Esophagus (tissue), 2 donors: ENCODE measurements around the gene ITCH. TPM values are rescaled to one million over a fixed set of nuclear protein-coding genes. Genes with fewer than 3 reads are reported as not detected.
"Not testable (repeated sequence)": the region's sequence is repeated elsewhere in the genome, so short reads cannot be mapped to it uniquely, and the experiment has no call there.

Experiments used
- H3K27ac ChIP-seq, 2 donors: one replicate each; pipeline ENCODE4 v1.5.1; 2013; ENCODE audit warnings: low read depth in 2 of 2, mild to moderate bottlenecking in 2 of 2, inconsistent platforms in 1 of 2, low read length in 1 of 2, moderate library complexity in 1 of 2
- H3K27me3 ChIP-seq, 2 donors: one replicate each; pipeline ENCODE4 v1.6.1; 2013; ENCODE audit warnings: low read length in 2 of 2, control low read depth in 1 of 2, mild to moderate bottlenecking in 1 of 2; ENCODE audit not compliant: insufficient read depth in 2 of 2, control insufficient read depth in 1 of 2
- H3K36me3 ChIP-seq, 2 donors: one replicate each; pipeline ENCODE4 v1.6.1; 2013; ENCODE audit warnings: low read length in 1 of 2; ENCODE audit not compliant: control insufficient read depth in 2 of 2, insufficient read depth in 2 of 2
- H3K4me1 ChIP-seq, 2 donors: one replicate each; pipeline ENCODE4 v1.6.1; 2013; ENCODE audit warnings: low read length in 1 of 2; ENCODE audit not compliant: control insufficient read depth in 2 of 2, insufficient read depth in 2 of 2
- H3K4me3 ChIP-seq, 2 donors: one replicate each; pipeline ENCODE4 v1.5.1; 2013; ENCODE audit warnings: low read length in 2 of 2, mild to moderate bottlenecking in 2 of 2, low read depth in 1 of 2, moderate library complexity in 1 of 2
- H3K9me3 ChIP-seq, 2 donors: one replicate each; pipeline ENCODE4 v1.6.1; 2013; ENCODE audit warnings: mild to moderate bottlenecking in 2 of 2, low read depth in 1 of 2, low read length in 1 of 2, moderate library complexity in 1 of 2; ENCODE audit not compliant: control insufficient read depth in 2 of 2, insufficient read depth in 1 of 2
- WGBS, 2 donors: extraction: QIAGEN DNeasy Blood & Tissue Kit; methylation state at CpG; one replicate each; pipeline ENCODE4 v1.1.7; 2013; 5-methylcytosine and 5-hydroxymethylcytosine counted together
- polyA plus RNA-seq, 2 donors: library from polyadenylated mRNA; stranded (reverse); fragments of 200-250 nt; gene quantifications; one replicate each; pipeline ENCODE4 v1.2.3, GENCODE V29; 2013
- donor health status: healthy with polysubstance abuse.
- donor health status: Bipolar disorder and iron deficiency.

ITCH gene
- polyA plus RNA-seq, 2 donors = 19.3 to 19.7 TPM

DNA sequence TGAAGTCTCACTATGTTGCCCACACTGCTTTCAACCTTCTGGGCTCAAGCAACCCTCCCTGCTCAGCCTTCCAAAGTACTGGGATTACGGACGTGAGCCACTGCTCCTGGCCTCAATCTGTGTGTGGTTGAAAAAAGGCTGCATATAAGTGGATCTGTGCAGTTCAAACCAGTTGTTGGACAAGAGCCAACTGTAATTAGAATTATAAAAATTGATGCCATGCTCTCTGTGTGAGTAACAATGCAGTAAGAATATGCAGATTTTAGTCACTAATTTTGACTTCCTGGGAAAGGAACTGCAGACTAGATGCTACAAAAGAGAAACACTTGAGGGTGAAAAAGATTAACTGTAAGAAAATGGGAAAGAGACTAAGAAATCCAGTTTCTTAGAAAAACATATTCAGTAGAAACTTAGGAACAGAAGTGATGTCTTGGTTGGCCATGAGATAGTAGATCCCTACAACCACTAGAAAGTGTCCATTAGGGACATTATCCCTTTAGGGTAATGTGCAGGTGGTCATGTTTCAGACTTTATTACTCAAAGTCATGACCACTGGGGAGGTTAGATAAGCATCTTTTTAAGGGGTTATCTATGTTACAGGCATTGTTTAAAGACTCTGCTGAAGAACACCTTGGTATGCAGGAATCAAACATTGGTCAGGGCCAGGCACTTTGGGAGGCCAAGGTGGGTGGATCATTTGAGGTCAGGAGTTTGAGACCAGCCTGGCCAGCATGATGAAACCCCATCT lies 26.3 kb downstream of the ITCH start:
- H3K4me3 ChIP-seq = no peak overlapping the region
- H3K27ac ChIP-seq = no peak overlapping the region
- no peaks in the 10 kb centered on the region for H3K27me3 ChIP-seq
- peaks cover 2 to 5% of the 10 kb centered on the region in 2 donors for H3K36me3 ChIP-seq
- no peaks in the 10 kb centered on the region for H3K9me3 ChIP-seq
- H3K4me1 ChIP-seq = no peaks in the 10 kb centered on the region
- WGBS, 2 donors = 54 to 59% methylated on average over 2 of the region's 2 CpGs

GRCh38 chr20:34389954-34390555 lies 27.0 kb downstream of the ITCH start:
- H3K4me1 ChIP-seq = no peaks in the 10 kb centered on the region
- WGBS, 2 donors = 96 to 99% methylated on average over 3 of the region's 3 CpGs
- H3K27ac ChIP-seq = peak overlapping the region in 1 of 2 donors; percentile 53
- H3K27me3 ChIP-seq = no peaks in the 10 kb centered on the region
- H3K4me3 ChIP-seq = no peak overlapping the region
- peaks cover 2 to 5% of the 10 kb centered on the region in 2 donors for H3K36me3 ChIP-seq
- H3K9me3 ChIP-seq = no peaks in the 10 kb centered on the region

DNA sequence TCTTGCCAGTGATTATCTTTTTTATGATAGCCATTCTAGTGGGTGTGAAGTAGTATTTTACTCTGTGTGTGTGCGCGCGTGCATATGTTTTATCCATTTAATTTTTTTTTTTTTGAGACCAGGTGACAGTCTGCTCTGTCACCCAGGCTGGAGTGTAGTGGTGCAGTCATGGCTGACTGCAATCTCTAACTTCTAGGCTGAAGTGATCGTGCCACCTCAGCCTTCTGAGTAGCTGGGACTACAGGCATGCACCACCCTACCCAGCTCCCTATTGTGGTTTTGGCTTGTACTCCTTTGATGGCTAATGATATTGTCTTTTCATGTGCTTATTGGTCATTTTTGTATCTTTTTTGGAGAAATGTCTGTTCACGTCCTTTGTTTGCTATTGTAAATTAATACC lies 33.3 kb downstream of the ITCH start:
- 92% methylated on average over 5 of the region's 5 CpGs for WGBS, 2 donors
- no peak overlapping the region for H3K27ac ChIP-seq
- H3K4me1 ChIP-seq = no peaks in the 10 kb centered on the region
- H3K9me3 ChIP-seq = no peaks in the 10 kb centered on the region
- H3K36me3 ChIP-seq = peaks cover 2 to 5% of the 10 kb centered on the region in 2 donors
- no peak overlapping the region for H3K4me3 ChIP-seq
- no peaks in the 10 kb centered on the region for H3K27me3 ChIP-seq

DNA sequence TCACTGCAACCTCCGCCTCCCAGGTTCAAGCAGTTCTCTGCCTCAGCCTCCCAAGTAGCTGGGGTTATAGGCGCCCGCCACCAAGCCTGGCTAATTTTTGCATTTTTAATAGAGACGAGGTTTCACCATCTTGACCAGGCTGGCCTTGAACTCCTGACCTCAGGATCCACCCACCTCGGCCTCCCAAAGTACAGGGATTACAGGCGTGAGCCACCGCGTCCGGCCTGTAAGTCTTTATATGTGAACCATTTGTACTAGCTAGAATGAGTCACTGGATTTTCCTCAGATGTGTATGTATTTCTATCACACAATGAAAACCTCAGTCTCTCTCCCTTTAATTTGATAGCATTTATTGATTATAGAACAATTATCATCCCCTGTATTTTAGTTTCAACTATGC lies 34.0 kb downstream of the ITCH start:
- peaks cover 2 to 5% of the 10 kb centered on the region in 2 donors for H3K36me3 ChIP-seq
- H3K4me1 ChIP-seq = no peaks in the 10 kb centered on the region
- H3K27me3 ChIP-seq = no peaks in the 10 kb centered on the region
- no peak overlapping the region for H3K4me3 ChIP-seq
- peak overlapping the region in 1 of 2 donors; percentile 31 for H3K27ac ChIP-seq
- 84 to 90% methylated on average over 9 of the region's 9 CpGs for WGBS, 2 donors
- no peaks in the 10 kb centered on the region for H3K9me3 ChIP-seq

DNA sequence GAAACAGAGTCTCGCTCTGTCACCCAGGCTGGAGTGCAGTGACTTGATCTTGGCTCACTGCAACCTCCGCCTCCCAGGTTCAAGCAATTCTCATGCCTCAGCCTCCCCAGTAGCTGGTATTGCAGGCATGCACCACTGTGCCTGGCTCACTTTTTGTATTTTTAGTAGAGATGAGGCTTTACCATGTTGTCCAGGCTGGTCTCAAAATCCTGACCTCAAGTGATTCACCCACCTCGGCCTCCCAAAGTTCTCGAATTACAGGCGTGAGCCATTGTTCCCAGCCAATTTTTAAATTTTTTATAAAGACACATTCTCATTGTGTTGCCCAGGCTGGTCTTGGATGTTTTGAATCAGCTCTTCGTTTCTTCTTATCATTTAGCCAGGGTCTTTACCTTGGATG lies 37.7 kb downstream of the ITCH start:
- not testable (repeated sequence) for H3K9me3 ChIP-seq, H3K27ac ChIP-seq, H3K4me3 ChIP-seq, H3K36me3 ChIP-seq, H3K4me1 ChIP-seq, H3K27me3 ChIP-seq
- 85 to 86% methylated on average over 6 of the region's 6 CpGs for WGBS, 2 donors

DNA sequence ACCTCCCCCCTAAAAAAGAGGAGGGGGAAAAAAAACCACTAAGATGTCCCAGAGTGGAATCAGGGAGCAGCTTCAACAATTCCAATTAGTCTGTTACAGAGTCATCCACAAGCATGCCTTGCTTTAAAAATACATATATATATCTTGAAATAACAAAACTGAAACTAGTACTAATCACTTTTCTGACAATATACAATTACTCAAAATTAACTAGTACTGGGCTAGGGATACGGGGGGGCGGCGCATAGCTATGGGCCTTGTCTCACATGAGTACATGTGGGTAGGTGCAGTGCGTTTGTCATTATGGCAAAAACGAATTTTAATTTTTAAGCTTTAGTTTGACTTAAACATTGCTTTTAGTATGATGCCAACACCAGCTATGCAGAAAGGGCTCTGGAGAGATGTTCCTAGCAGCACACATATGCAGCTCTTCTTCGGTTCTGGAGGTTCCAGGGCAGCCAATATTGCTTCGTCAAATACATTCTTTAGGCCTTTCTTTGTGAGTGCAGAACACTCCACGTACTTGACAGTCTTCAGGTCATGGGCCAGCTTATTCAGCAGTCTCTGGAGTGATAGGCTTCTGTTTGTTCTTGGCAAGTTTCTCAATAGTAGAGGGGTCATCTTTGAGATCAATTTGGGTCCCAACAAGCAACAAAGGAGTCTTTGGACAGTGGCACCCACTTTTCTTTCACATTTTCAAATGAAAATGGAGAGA lies 38.8 kb downstream of the ITCH start:
- H3K27me3 ChIP-seq = no peaks in the 10 kb centered on the region
- no peak overlapping the region for H3K27ac ChIP-seq
- H3K4me1 ChIP-seq = no peaks in the 10 kb centered on the region
- H3K4me3 ChIP-seq = no peak overlapping the region
- H3K9me3 ChIP-seq = no peaks in the 10 kb centered on the region
- 84 to 87% methylated on average over 8 of the region's 8 CpGs for WGBS, 2 donors
- H3K36me3 ChIP-seq = peaks cover 0 to 3% of the 10 kb centered on the region in 2 donors

GRCh38 chr20:34402461-34402860 lies 39.4 kb downstream of the ITCH start:
- Histone ChIP-seq H3K27ac (no peak overlapping the region), H3K9me3 (no peaks in the 10 kb centered on the region), H3K4me1 (no peaks in the 10 kb centered on the region), H3K4me3 (no peak overlapping the region), H3K36me3 (peaks cover 0 to 3% of the 10 kb centered on the region in 2 donors), H3K27me3 (no peaks in the 10 kb centered on the region)
- 61% methylated on average over 1 of the region's 1 CpG for WGBS, 2 donors

- no peak overlapping the region for H3K4me3 ChIP-seq
- no peaks in the 10 kb centered on the region for H3K27me3 ChIP-seq
- peaks cover 0 to 3% of the 10 kb centered on the region in 2 donors for H3K36me3 ChIP-seq
- H3K27ac ChIP-seq = no peak overlapping the region
- WGBS, 2 donors = 67 to 77% methylated on average over 4 of the region's 4 CpGs
- no peaks in the 10 kb centered on the region for H3K4me1 ChIP-seq
- no peaks in the 10 kb centered on the region for H3K9me3 ChIP-seq
These were observed 40.2 kb downstream of the ITCH start for GRCh38 chr20:34403063-34403827.

- 78 to 91% methylated on average over 1 of the region's 1 CpG for WGBS, 2 donors
- peaks cover 0 to 3% of the 10 kb centered on the region in 2 donors for H3K36me3 ChIP-seq
- no peak overlapping the region for H3K4me3 ChIP-seq
- H3K9me3 ChIP-seq = no peaks in the 10 kb centered on the region
- H3K27me3 ChIP-seq = no peaks in the 10 kb centered on the region
- no peak overlapping the region for H3K27ac ChIP-seq
- no peaks in the 10 kb centered on the region for H3K4me1 ChIP-seq
These were observed 40.8 kb downstream of the ITCH start for GRCh38 chr20:34403908-34404307.
